SH-SY5Y (cell line): ENCODE data around the gene RABL6.

Source experiments
- GATA2 ChIP-seq: IDR thresholded peaks from 2 replicates; pipeline ENCODE4 v1.6.1; 2011; ENCODE audit warnings: mild to moderate bottlenecking, low read depth, low read length
- GATA3 ChIP-seq: IDR thresholded peaks from 2 replicates; pipeline ENCODE4 v1.6.1; 2011; ENCODE audit warnings: low read depth, mild to moderate bottlenecking, low read length, moderate library complexity

- TF ChIP-seq GATA3 (no peak), GATA2 (no peak)
Observed at GRCh38 chr9:136761545-136761981, 46.2 kb upstream of the RABL6 start.
